ENCODE measurements around the gene RALBP1.
A peak's percentile ranks its signal among the peaks of the same experiment; 100 is the strongest.

DNA sequence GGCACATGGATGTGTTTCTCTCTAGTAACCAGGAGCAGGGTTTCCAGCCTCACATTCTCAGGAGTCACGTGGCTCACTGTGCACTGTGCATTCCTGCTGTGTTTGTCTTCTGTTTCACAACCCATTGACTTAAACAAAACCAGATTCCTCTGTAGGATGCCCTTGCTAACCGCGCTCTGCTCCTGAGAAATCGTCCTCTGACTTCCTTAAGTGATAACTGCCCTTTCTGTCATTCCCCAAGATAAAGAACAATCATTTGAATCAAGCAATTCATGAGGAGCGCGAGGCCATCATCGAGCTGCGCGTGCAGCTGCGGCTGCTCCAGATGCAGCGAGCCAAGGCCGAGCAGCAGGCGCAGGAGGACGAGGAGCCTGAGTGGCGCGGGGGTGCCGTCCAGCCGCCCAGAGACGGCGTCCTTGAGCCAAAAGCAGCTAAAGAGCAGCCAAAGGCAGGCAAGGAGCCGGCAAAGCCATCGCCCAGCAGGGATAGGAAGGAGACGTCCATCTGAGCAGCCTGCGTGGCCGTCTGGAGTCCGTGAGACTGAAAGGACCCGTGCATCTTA is 60.2 kb downstream of the RALBP1 start:
- TF ChIP-seq CTCF (IDR thresholded peaks at IDR 0.05) = no peak
- TF ChIP-seq POLR2AphosphoS5 (IDR thresholded peaks at IDR 0.05) = peak in 3 of 4 donors; percentile 7 to 42 (median 28)
- TF ChIP-seq EP300 (IDR thresholded peaks at IDR 0.05) = no peak
- no peak for TF ChIP-seq POLR2A (IDR thresholded peaks at IDR 0.05)
